ENCODE measurements around the gene SPAG16. TPM values are rescaled to one million over a fixed set of nuclear protein-coding genes. Genes with fewer than 3 reads are reported as not detected.

Gene SPAG16
- total RNA-seq, 1 experiment from 2014 or later = 17.2 TPM

DNA sequence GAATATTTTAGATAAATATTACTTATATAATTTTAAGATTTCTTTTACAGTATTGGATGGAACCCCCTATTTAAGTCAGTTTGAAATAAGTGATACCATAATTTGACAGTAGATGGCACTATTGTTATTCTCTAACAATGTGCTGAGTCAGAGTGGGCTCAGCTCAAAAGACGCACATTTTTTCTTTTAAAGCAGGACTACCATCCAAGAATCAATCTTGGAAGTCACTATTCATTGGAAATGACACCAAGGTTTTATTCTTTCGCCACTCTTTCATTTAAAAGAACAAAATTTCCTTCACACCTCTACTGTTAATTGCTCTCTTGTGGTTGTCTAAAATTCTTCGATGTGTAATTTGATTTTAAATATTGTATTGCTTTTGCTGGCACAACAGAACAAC, 32.6 kb upstream of the SPAG16 start:
- Histone ChIP-seq H3K4me1 (ENCODE audit: insufficient read depth, low read length) (peaks cover 18% of the 10 kb centered on the region), H4K20me1 (ENCODE audit: low read length) (no peaks in the 10 kb centered on the region), H3K4me3 (ENCODE audit: low read length) (peak overlapping the region; percentile 41; the same call in 1 of the 2 replicates), H3K27ac (ENCODE audit: low read length) (no peak overlapping the region), H3K9me2 (replicated peaks; ENCODE audit: low read length) (no peaks in the 10 kb centered on the region), H3K79me2 (ENCODE audit: low read length) (no peaks in the 10 kb centered on the region), H3K4me2 (ENCODE audit: low read length) (peak overlapping the region; percentile 76), H3K36me3 (ENCODE audit: low read depth, low read length) (no peaks in the 10 kb centered on the region), H3K27me3 (ENCODE audit: low read length) (no peaks in the 10 kb centered on the region), H3K9me3 (ENCODE audit: low read length) (no peaks in the 10 kb centered on the region), H3K9ac (ENCODE audit: low read length) (peak overlapping the region; percentile 16; the same call in 1 of the 2 replicates), H3F3A (ENCODE audit: low read length, unreplicated experiment) (no peaks in the 10 kb centered on the region), H2AFZ (ENCODE audit: low read length) (peak overlapping the region; percentile 68)
- peak; percentile 93 for DNase-seq
- TF ChIP-seq CTCF (conservative IDR thresholded peaks at IDR 0.05; ENCODE audit: low read depth, low read length) (peak; percentile 65), EZH2phosphoT487 (IDR thresholded peaks at IDR 0.05; ENCODE audit: borderline replicate concordance, low read length) (no peak), EZH2 (IDR thresholded peaks at IDR 0.05; ENCODE audit: low read length, unreplicated experiment) (no peak)
- ATAC-seq = peak; percentile 65
- intact Hi-C loops (cut with micrococcal nuclease) = loop anchor here (1.0 to 10.0 kb wide), 7 partner anchors 84 to 1583 kb away; partner anchors contain the start of gene VWC2L
- CTCF ChIA-PET = interaction anchor here (0.6 kb wide), 2 partner anchors 1028 to 1853 kb away, joined by 4 to 9 read pairs; no protein-coding TSS in a partner anchor
- POLR2A ChIA-PET (ENCODE audit: unreplicated experiment) = interaction anchor here (0.6 kb wide), 1 partner anchor 32 kb away, joined by 3 read pairs; no protein-coding TSS in a partner anchor
- no TSS peak for BruUV-seq (replicated peaks)

GRCh38 chr2:213252206-213252605, 32.1 kb upstream of the SPAG16 start:
- Histone ChIP-seq H3K9me3 (ENCODE audit: low read length) (no peaks in the 10 kb centered on the region), H4K20me1 (ENCODE audit: low read length) (no peaks in the 10 kb centered on the region), H3K9ac (ENCODE audit: low read length) (peak overlapping the region; percentile 16; the same call in 1 of the 2 replicates), H3K36me3 (ENCODE audit: low read depth, low read length) (no peaks in the 10 kb centered on the region), H3K4me2 (ENCODE audit: low read length) (peak overlapping the region; percentile 76), H3F3A (ENCODE audit: low read length, unreplicated experiment) (no peaks in the 10 kb centered on the region), H3K79me2 (ENCODE audit: low read length) (no peaks in the 10 kb centered on the region), H3K27ac (ENCODE audit: low read length) (no peak overlapping the region), H2AFZ (ENCODE audit: low read length) (peak overlapping the region; percentile 68), H3K27me3 (ENCODE audit: low read length) (no peaks in the 10 kb centered on the region), H3K9me2 (replicated peaks; ENCODE audit: low read length) (no peaks in the 10 kb centered on the region), H3K4me3 (ENCODE audit: low read length) (peak overlapping the region; percentile 41; the same call in 1 of the 2 replicates), H3K4me1 (ENCODE audit: insufficient read depth, low read length) (peaks cover 18% of the 10 kb centered on the region)
- peak; percentile 12 for DNase-seq
- ChIA-PET POLR2A (ENCODE audit: unreplicated experiment) (interaction anchor here (0.6 to 0.7 kb wide), 2 partner anchors 32 to 315 kb away, joined by 3 to 5 read pairs; no protein-coding TSS in a partner anchor), CTCF (interaction anchor here (0.6 kb wide), 1 partner anchor 1852 kb away, joined by 4 read pairs; no protein-coding TSS in a partner anchor)
- intact Hi-C loops (cut with micrococcal nuclease) = loop anchor here (5.0 to 10.0 kb wide), 4 partner anchors 220 to 1583 kb away; partner anchors contain the start of gene VWC2L
- no peak for ATAC-seq
- BruUV-seq (replicated peaks) = no TSS peak
- no peak for TF ChIP-seq CTCF (conservative IDR thresholded peaks at IDR 0.05; ENCODE audit: low read depth, low read length)
- no peak for TF ChIP-seq EZH2phosphoT487 (IDR thresholded peaks at IDR 0.05; ENCODE audit: borderline replicate concordance, low read length)
- no peak for TF ChIP-seq EZH2 (IDR thresholded peaks at IDR 0.05; ENCODE audit: low read length, unreplicated experiment)

GRCh38 chr2:213253162-213253561, 31.1 kb upstream of the SPAG16 start:
- Histone ChIP-seq H4K20me1 (ENCODE audit: low read length) (no peaks in the 10 kb centered on the region), H2AFZ (ENCODE audit: low read length) (peak overlapping the region; percentile 26; the same call in 1 of the 2 replicates), H3K9ac (ENCODE audit: low read length) (no peak overlapping the region), H3K4me3 (ENCODE audit: low read length) (no peak overlapping the region), H3K4me1 (ENCODE audit: insufficient read depth, low read length) (peaks cover 18% of the 10 kb centered on the region), H3K27ac (ENCODE audit: low read length) (no peak overlapping the region), H3K36me3 (ENCODE audit: low read depth, low read length) (no peaks in the 10 kb centered on the region), H3F3A (ENCODE audit: low read length, unreplicated experiment) (no peaks in the 10 kb centered on the region), H3K79me2 (ENCODE audit: low read length) (no peaks in the 10 kb centered on the region), H3K27me3 (ENCODE audit: low read length) (no peaks in the 10 kb centered on the region), H3K4me2 (ENCODE audit: low read length) (no peak overlapping the region), H3K9me2 (replicated peaks; ENCODE audit: low read length) (no peaks in the 10 kb centered on the region), H3K9me3 (ENCODE audit: low read length) (no peaks in the 10 kb centered on the region)
- DNase-seq = no peak
- no peak for TF ChIP-seq EZH2phosphoT487 (IDR thresholded peaks at IDR 0.05; ENCODE audit: borderline replicate concordance, low read length)
- no peak for TF ChIP-seq EZH2 (IDR thresholded peaks at IDR 0.05; ENCODE audit: low read length, unreplicated experiment)
- TF ChIP-seq CTCF (conservative IDR thresholded peaks at IDR 0.05; ENCODE audit: low read depth, low read length) = no peak
- ChIA-PET POLR2A (ENCODE audit: unreplicated experiment) (no interaction called here), CTCF (interaction anchor here (0.5 kb wide), 1 partner anchor 1874 kb away, joined by 3 read pairs; no protein-coding TSS in a partner anchor)
- intact Hi-C loops (cut with micrococcal nuclease) = loop anchor here (5.0 to 10.0 kb wide), 4 partner anchors 219 to 1582 kb away; partner anchors contain the start of gene VWC2L
- BruUV-seq (replicated peaks) = no TSS peak
- no peak for ATAC-seq
